DMS153 (cell line): ENCODE measurements around the gene SLC6A2.

ENCODE experiments used
- DNase-seq: peaks from one replicate; lab custom pipeline; 2025; lab: John Stamatoyannopoulos, UW

Gene SLC6A2

GRCh38 chr16:55647798-55648197, 8.0 kb upstream of the SLC6A2 start:
- no peak for DNase-seq

GRCh38 chr16:55651841-55652824, 3.7 kb upstream of the SLC6A2 start:
- no peak for DNase-seq

DNA sequence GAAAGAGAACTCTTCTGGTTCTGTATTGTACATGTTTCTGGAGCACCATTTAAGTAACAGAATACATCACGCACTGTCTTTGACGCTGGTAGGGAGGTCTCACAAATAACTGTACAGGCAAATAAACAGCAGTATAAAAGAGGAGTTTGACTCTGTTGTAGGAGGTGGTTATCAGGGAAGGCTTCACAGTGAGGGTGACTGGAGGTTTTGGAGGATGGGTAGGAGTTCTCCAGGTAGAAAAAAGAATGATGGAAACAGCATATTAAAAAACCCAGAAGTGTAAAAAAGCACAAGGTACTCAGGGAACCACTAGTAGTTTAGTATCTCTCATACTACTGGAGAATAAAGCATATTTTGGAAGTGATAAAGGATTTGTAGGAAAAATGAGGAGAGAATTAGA, 2.7 kb upstream of the SLC6A2 start:
- no peak for DNase-seq

DNA sequence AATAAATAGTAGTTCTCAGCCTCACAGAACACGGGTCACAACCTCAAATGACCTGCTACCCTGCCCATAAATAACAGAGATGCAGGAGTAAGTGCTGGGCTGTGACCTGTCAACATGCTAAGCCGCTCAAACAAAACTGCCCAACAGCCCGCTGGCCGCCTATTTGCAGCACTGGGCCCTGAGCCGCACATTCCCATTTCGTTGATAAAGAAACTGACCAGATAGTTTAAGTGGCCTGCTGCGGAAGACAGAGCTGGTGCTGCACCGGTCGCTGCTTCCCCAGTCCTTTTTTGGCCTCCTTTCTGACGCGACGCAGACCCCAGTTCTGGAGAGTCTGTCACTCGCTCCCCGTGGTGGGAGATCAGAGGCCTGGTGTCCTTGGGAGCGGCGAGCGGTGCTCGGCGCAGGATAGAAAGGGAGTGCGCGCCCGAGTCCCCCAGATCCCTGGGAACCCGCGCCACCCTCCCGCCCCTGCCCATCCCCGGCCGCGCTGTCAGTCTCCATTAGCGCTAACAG, 349 bp upstream of the SLC6A2 start:
- DNase-seq, result no peak

- no peak for DNase-seq
Measured at GRCh38 chr16:55656691-55657092, 904 bp downstream of the SLC6A2 start.

- DNase-seq, result no peak
Measured at GRCh38 chr16:55657616-55658015, 1.8 kb downstream of the SLC6A2 start.

GRCh38 chr16:55658898-55659420, 3.2 kb downstream of the SLC6A2 start:
- no peak for DNase-seq

DNA sequence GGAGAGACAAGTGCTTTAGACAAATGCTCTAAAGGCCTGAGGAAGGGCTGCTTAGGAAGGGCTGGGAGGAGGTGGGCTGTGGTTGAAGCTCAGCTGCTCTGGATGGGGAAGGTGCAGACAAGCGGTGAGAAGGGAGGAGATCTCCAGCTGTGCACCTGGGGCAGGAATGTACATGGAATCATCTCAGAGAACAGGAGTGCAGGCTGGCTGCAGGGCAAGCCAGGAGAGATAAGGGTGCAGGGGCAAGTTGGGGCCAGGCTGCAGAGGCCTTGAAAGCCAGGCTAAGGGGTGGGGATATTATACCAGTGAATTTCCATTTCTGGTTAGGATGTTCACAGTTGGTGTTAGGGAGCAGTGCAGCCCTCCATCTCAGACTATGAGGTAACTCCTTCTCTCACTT, 4.2 kb downstream of the SLC6A2 start:
- DNase-seq, result no peak

DNA sequence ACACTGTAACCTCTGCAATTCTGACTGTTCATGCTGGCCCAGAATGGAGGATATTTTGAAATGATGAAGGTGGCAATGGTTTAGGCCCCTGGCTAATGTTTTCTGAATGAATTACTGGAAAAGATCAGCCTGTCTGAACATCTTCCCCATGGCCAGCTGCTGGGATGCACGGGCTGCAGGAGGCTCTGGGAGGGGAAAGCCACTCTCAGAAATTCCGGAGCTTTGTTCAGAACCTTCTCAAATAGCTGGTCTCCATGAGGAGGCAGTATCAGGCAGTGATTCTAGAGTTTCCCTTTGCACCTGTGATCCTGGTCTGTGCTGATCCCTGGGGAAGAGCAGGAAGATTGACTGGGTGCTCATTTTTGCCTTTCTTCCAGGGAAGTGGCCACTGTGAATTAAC, 5.0 kb downstream of the SLC6A2 start:
- DNase-seq, result no peak

GRCh38 chr16:55661941-55662643, 6.3 kb downstream of the SLC6A2 start:
- DNase-seq, result no peak

DNA sequence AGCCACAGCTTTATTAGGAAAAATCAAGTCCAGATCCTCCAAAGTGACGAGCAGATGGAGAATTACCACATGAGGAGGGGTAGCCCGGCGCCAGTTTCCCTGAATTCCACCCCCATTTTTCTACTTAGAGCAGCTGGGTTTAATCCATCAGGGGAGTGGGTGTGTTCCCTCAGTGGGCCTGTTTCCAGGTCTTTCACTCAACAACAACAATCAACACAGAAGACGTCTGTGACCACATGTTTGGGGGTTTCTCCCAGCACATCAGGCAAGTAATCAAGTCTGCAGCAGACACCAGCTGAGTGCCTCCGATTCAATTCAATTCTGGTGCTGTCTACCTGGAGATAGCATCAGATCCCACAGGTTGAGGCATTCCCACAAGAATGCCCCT, 6.8 kb downstream of the SLC6A2 start:
- no peak for DNase-seq

GRCh38 chr16:55663225-55663624, 7.4 kb downstream of the SLC6A2 start:
- DNase-seq, result no peak

DNA sequence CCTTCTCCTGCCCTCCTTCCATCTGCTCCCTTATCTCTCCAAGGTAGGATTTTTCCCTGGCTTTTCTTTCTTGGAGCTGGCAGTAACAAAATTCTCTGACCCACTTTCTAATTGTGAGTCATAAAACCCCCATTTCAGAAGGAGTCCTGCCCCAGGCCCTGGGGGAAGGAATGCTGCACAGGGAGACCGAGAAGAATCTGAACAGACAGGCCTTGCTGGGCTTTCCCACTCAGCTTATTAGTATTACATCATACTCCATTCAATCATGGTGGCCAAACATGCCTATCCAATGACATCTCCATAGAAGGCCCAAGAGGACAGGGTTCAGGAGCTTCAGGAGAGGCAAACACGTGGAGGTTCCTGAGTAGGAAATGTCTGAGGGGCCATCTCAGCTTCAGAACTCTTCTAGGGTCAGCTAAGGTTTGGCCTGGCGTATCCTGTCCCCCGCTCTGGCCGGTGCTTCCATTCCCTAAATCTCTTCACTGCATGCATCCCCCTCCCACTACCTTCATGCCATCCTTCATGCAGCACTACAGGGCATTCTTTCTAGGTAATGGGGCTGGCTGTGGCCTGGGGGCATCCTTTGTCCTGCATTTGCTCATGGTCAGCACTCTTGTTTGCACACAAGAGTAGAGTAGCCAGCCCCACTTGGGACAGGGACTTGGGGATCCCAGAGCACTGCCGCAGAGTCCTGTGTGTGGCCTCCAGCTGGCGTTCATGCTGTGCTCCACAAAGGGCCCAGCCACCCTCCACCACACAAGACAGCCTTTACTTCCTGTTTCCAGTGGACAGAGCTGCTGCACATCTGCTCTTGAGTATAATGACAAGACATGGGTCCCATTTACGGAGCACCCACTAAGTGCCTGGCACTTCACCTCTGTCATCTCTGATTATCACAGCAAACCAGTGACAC, 8.2 kb downstream of the SLC6A2 start:
- no peak for DNase-seq

DNA sequence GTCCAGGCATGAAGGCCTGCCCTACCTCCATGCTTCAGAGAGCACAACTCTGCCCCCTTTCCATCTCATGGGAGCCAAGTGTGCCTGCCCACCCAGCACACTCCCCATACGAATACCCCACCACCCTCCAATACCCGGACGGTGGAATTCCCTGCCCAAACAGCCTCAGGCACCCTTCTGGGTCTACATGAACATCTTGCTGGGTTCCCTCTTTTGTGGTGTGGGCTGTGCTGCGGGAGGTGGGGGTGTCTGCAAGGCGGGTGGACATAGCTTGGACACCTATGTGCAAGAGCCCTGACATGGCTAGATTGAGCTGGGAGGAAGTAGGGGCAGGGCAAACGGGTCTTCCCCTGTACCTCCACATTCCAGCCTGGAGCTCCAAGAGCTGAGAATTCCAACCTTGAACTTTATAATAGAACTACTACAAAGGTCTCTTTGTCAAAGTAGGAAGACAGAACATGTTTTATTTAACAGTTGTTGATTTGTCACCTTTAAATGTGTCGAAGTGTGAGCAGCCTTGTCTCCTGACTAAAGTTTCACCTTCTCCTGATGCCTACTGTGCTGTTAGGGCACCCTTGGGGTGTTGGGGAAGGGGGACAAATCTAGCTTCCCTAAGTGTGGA, 9.1 kb downstream of the SLC6A2 start:
- no peak for DNase-seq

DNA sequence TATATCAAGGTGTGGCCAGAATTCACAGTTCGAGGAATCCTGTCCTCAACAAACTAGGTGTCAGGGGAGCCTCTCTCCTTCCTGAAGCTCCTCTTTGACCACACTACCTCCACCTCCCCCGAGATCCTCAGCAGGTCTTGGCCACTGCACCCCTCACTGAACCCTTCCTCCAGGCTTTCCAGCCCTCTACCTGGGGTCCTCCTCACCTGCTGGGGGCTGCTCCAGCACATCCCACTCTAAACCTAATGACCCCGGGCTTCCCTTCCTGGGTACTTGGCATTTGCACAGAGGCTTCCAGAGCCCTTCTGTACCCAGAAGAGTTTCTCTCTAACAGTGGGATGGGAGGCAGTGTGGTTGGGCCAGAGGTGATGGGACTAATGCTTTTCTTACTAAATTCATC, 9.7 kb downstream of the SLC6A2 start:
- DNase-seq, result no peak

GRCh38 chr16:55666012-55666411, 10.2 kb downstream of the SLC6A2 start:
- DNase-seq, result no peak

- DNase-seq, result no peak
Measured at GRCh38 chr16:55667753-55668152, 12.0 kb downstream of the SLC6A2 start.

GRCh38 chr16:55668340-55669281, 12.8 kb downstream of the SLC6A2 start:
- no peak for DNase-seq

GRCh38 chr16:55671206-55671973, 15.6 kb downstream of the SLC6A2 start:
- no peak for DNase-seq

- DNase-seq, result no peak
Measured at GRCh38 chr16:55671974-55672280, 16.1 kb downstream of the SLC6A2 start.
